ENCODE results near the gene MCU.

- TF ChIP-seq CTCF (IDR thresholded peaks at IDR 0.05) (no peak), EZH2 (IDR thresholded peaks at IDR 0.05; ENCODE audit: borderline replicate concordance, insufficient read depth, low read depth, low read length, poor library complexity, severe bottlenecking) (no peak)
Observed at GRCh38 chr10:72800741-72801092, 108.8 kb downstream of the MCU start.

Data from B cell (primary cell).